ENCODE data around the gene IFFO2. TPM values are rescaled to one million over a fixed set of nuclear protein-coding genes. Genes with fewer than 3 reads are reported as not detected.

Gene IFFO2
- total RNA-seq, 1 donor from 2014 or later, result 3.7 TPM

- Histone ChIP-seq H3K4me1 (ENCODE audit: control insufficient read depth in 3 of 3, insufficient read depth in 3 of 3, low read length in 3 of 3) (peaks cover 53 to 60% (median 55%) of the 10 kb centered on the region in 3 donors), H3K27ac (ENCODE audit: low read depth, low read length) (no peak overlapping the region), H3K9me3 (ENCODE audit: control insufficient read depth in 3 of 3, low read length in 3 of 3) (no peaks in the 10 kb centered on the region), H3K36me3 (ENCODE audit: control insufficient read depth in 3 of 3, insufficient read depth in 3 of 3, low read length in 3 of 3) (no peaks in the 10 kb centered on the region), H3K27me3 (ENCODE audit: control insufficient read depth in 3 of 3, insufficient read depth in 3 of 3, low read length in 3 of 3) (peaks cover 0 to 3% (median 0%) of the 10 kb centered on the region in 3 donors), H3K4me3 (ENCODE audit: low read length in 3 of 3) (peak overlapping the region in 2 of 3 donors; percentile 76 to 80), H3K9ac (ENCODE audit: low read depth in 1 of 3, low read length in 3 of 3) (peak overlapping the region in 1 of 3 donors; percentile 9)
Observed at GRCh38 chr1:18953731-18954231, 2.7 kb downstream of the IFFO2 start.

- H3K36me3 ChIP-seq (ENCODE audit: control insufficient read depth in 3 of 3, insufficient read depth in 3 of 3, low read length in 3 of 3), result no peaks in the 10 kb centered on the region
- H3K9ac ChIP-seq (ENCODE audit: low read depth in 1 of 3, low read length in 3 of 3), result peak overlapping the region; percentile 33 to 75 (median 70)
- H3K4me1 ChIP-seq (ENCODE audit: control insufficient read depth in 3 of 3, insufficient read depth in 3 of 3, low read length in 3 of 3), result peaks cover 63 to 73% (median 66%) of the 10 kb centered on the region in 3 donors
- peaks cover 0 to 3% (median 0%) of the 10 kb centered on the region in 3 donors for H3K27me3 ChIP-seq (ENCODE audit: control insufficient read depth in 3 of 3, insufficient read depth in 3 of 3, low read length in 3 of 3)
- H3K9me3 ChIP-seq (ENCODE audit: control insufficient read depth in 3 of 3, low read length in 3 of 3), result no peaks in the 10 kb centered on the region
- peak overlapping the region; percentile 83 for H3K27ac ChIP-seq (ENCODE audit: low read depth, low read length)
- H3K4me3 ChIP-seq (ENCODE audit: low read length in 3 of 3), result no peak overlapping the region
Observed at GRCh38 chr1:18951818-18952391, 4.6 kb downstream of the IFFO2 start.

GRCh38 chr1:18951416-18951815 lies 5.1 kb downstream of the IFFO2 start:
- Histone ChIP-seq H3K27me3 (ENCODE audit: control insufficient read depth in 3 of 3, insufficient read depth in 3 of 3, low read length in 3 of 3) (peaks cover 0 to 3% (median 0%) of the 10 kb centered on the region in 3 donors), H3K4me1 (ENCODE audit: control insufficient read depth in 3 of 3, insufficient read depth in 3 of 3, low read length in 3 of 3) (peaks cover 63 to 72% (median 67%) of the 10 kb centered on the region in 3 donors), H3K9ac (ENCODE audit: low read depth in 1 of 3, low read length in 3 of 3) (peak overlapping the region; percentile 33 to 75 (median 70)), H3K4me3 (ENCODE audit: low read length in 3 of 3) (no peak overlapping the region), H3K27ac (ENCODE audit: low read depth, low read length) (peak overlapping the region; percentile 83), H3K9me3 (ENCODE audit: control insufficient read depth in 3 of 3, low read length in 3 of 3) (no peaks in the 10 kb centered on the region), H3K36me3 (ENCODE audit: control insufficient read depth in 3 of 3, insufficient read depth in 3 of 3, low read length in 3 of 3) (no peaks in the 10 kb centered on the region)

DNA sequence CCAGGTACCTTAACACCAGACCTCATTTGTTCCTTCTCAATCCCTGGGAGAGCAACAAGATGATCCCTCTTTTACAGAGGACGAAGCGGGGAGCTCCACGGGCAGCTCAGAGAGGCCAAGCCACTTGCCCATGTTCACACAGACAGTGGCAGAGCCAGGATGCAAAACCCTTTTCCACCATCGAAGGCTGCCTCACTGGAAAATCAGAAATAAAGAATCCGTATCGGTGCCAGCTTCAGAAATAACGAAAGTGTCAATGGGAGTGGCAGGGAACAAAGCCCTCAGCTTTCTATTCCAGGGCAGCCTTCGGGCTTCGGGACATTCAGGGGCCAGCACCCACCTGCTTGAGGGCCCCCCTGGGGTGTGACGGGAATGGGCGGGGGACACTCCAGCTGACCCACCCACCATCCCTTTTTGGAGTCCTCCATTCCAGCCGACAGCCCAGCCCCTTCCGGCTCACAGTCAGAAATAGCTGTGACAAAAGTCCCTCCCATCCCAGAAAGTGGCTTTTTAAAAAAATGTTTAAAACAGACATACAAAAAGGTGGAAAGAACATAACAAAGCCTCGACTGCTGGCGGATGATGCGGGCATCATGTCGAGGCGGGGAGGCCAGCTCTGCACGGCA lies 6.0 kb downstream of the IFFO2 start:
- Histone ChIP-seq H3K27me3 (ENCODE audit: control insufficient read depth in 3 of 3, insufficient read depth in 3 of 3, low read length in 3 of 3) (peaks cover 0 to 3% (median 0%) of the 10 kb centered on the region in 3 donors), H3K9ac (ENCODE audit: low read depth in 1 of 3, low read length in 3 of 3) (peak overlapping the region; percentile 63 to 75 (median 70)), H3K4me3 (ENCODE audit: low read length in 3 of 3) (peak overlapping the region; percentile 57 to 66 (median 62)), H3K36me3 (ENCODE audit: control insufficient read depth in 3 of 3, insufficient read depth in 3 of 3, low read length in 3 of 3) (no peaks in the 10 kb centered on the region), H3K27ac (ENCODE audit: low read depth, low read length) (peak overlapping the region; percentile 83), H3K4me1 (ENCODE audit: control insufficient read depth in 3 of 3, insufficient read depth in 3 of 3, low read length in 3 of 3) (peaks cover 69 to 77% (median 71%) of the 10 kb centered on the region in 3 donors), H3K9me3 (ENCODE audit: control insufficient read depth in 3 of 3, low read length in 3 of 3) (no peaks in the 10 kb centered on the region)

DNA sequence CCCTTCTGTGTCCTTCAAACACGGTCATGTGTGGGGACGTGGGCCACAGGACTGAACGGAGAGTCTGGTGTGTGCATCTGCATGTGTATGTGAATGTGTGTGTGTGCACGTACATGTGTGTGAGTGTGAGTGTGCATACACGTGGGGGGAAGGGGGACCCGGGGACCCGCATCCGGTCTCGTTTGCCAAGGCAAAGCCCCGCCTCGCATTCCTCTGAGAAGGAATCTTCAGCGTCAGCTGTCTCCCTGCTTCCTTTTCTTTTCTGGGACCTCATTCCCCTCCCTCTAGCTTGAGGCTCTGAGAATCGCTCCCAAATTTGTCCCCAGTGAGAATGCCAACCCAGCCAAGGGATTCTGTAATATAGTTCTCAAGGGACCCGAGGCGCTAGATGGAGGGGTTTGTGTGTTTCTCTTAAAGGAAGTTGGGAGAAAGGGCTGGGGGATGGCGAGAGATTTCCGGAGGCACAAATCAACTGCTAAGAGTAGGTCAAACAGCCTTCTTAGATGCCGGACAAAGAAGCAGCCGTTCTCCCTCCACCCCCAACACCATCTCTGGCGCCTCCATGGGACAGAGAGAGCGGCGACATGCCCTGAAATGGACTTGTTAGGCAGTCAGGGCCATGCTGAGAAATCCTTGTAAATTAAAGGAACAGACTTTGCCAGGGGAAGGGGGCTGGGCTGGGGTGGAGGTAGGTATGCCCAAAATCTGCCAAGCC lies 6.6 kb downstream of the IFFO2 start:
- H3K4me3 ChIP-seq (ENCODE audit: low read length in 3 of 3), result peak overlapping the region; percentile 62 to 66 (median 65)

DNA sequence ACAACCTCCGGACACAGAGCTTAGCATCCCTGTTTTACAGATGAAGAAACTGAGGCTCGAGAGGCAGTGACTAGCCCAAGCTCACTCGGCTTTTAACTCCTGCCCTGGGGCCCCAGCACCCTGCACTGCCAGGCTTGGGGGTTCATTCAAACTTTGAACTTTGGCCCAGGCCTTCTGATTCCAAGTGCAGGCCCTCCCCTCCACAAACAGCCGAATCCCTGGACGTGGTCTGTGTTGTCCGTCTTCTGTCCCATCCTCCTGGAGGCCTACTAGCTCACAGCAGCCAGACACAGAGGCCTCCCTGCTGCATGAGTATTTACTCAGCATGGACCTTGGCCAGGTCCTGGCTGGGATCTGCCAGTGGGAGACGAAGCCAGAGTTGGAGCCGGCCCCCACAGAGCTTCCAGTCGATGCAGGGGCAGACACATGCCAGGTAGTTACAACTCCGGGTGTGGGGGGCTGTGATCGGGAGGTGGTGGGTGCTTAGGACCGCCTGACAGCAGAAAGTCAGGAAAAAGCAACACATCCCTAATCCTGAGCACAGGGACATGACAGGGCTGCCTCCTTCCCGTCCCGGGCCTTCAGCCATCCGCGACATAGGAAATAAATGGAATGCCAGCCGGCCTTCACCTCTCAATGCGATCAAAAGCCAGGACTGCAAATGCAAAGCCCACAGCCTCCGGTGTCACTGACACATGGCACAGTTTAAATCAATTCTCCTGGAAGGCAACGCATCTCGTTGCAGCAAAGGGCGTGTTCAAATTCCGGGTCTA lies 7.4 kb downstream of the IFFO2 start:
- Histone ChIP-seq H3K27me3 (ENCODE audit: control insufficient read depth in 3 of 3, insufficient read depth in 3 of 3, low read length in 3 of 3) (no peaks in the 10 kb centered on the region), H3K4me3 (ENCODE audit: low read length in 3 of 3) (peak overlapping the region; percentile 62 to 66 (median 65)), H3K4me1 (ENCODE audit: control insufficient read depth in 3 of 3, insufficient read depth in 3 of 3, low read length in 3 of 3) (peaks cover 68 to 74% (median 69%) of the 10 kb centered on the region in 3 donors), H3K36me3 (ENCODE audit: control insufficient read depth in 3 of 3, insufficient read depth in 3 of 3, low read length in 3 of 3) (no peaks in the 10 kb centered on the region), H3K27ac (ENCODE audit: low read depth, low read length) (peak overlapping the region; percentile 83), H3K9ac (ENCODE audit: low read depth in 1 of 3, low read length in 3 of 3) (peak overlapping the region; percentile 37 to 75 (median 70)), H3K9me3 (ENCODE audit: control insufficient read depth in 3 of 3, low read length in 3 of 3) (no peaks in the 10 kb centered on the region)

More for the DNA sequence above, 6.6 kb downstream of the IFFO2 start:
- H3K9ac ChIP-seq (ENCODE audit: low read depth in 1 of 3, low read length in 3 of 3), result peak overlapping the region; percentile 63 to 75 (median 70)
- no peaks in the 10 kb centered on the region for H3K36me3 ChIP-seq (ENCODE audit: control insufficient read depth in 3 of 3, insufficient read depth in 3 of 3, low read length in 3 of 3)
- no peaks in the 10 kb centered on the region for H3K9me3 ChIP-seq (ENCODE audit: control insufficient read depth in 3 of 3, low read length in 3 of 3)
- H3K27me3 ChIP-seq (ENCODE audit: control insufficient read depth in 3 of 3, insufficient read depth in 3 of 3, low read length in 3 of 3), result no peaks in the 10 kb centered on the region
- H3K4me1 ChIP-seq (ENCODE audit: control insufficient read depth in 3 of 3, insufficient read depth in 3 of 3, low read length in 3 of 3), result peaks cover 70 to 77% (median 71%) of the 10 kb centered on the region in 3 donors
- peak overlapping the region; percentile 83 for H3K27ac ChIP-seq (ENCODE audit: low read depth, low read length)

- Histone ChIP-seq H3K9me3 (ENCODE audit: control insufficient read depth in 3 of 3, low read length in 3 of 3) (no peaks in the 10 kb centered on the region), H3K36me3 (ENCODE audit: control insufficient read depth in 3 of 3, insufficient read depth in 3 of 3, low read length in 3 of 3) (no peaks in the 10 kb centered on the region), H3K4me1 (ENCODE audit: control insufficient read depth in 3 of 3, insufficient read depth in 3 of 3, low read length in 3 of 3) (peaks cover 63 to 68% (median 68%) of the 10 kb centered on the region in 3 donors), H3K9ac (ENCODE audit: low read depth in 1 of 3, low read length in 3 of 3) (peak overlapping the region; percentile 37 to 75 (median 70)), H3K4me3 (ENCODE audit: low read length in 3 of 3) (peak overlapping the region in 1 of 3 donors; percentile 22), H3K27ac (ENCODE audit: low read depth, low read length) (peak overlapping the region; percentile 83), H3K27me3 (ENCODE audit: control insufficient read depth in 3 of 3, insufficient read depth in 3 of 3, low read length in 3 of 3) (no peaks in the 10 kb centered on the region)
Observed at GRCh38 chr1:18948048-18948912, 8.2 kb downstream of the IFFO2 start.

DNA sequence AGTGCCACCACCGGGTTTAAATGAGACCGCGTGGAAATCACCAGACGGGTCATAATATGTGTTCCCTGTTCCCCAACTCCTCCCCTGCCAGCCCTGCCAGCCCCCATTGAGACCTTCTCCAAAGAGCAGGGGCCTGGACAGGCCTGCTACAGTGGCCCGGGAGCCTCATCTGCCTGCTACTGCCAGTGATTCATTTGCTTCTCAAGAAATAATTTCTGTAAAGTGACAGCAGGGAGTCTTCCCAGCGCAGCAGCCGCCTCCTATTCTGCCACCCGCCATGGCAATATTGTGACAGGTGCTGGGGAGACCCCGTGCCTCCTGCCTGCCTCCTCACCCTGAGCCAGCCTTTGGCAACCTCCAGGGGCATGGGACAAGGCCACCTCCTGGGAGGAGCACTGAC lies 8.9 kb downstream of the IFFO2 start:
- H3K4me3 ChIP-seq (ENCODE audit: low read length in 3 of 3), result no peak overlapping the region
- peaks cover 64 to 68% (median 68%) of the 10 kb centered on the region in 3 donors for H3K4me1 ChIP-seq (ENCODE audit: control insufficient read depth in 3 of 3, insufficient read depth in 3 of 3, low read length in 3 of 3)
- H3K9me3 ChIP-seq (ENCODE audit: control insufficient read depth in 3 of 3, low read length in 3 of 3), result no peaks in the 10 kb centered on the region
- H3K27ac ChIP-seq (ENCODE audit: low read depth, low read length), result no peak overlapping the region
- no peaks in the 10 kb centered on the region for H3K27me3 ChIP-seq (ENCODE audit: control insufficient read depth in 3 of 3, insufficient read depth in 3 of 3, low read length in 3 of 3)
- H3K9ac ChIP-seq (ENCODE audit: low read depth in 1 of 3, low read length in 3 of 3), result peak overlapping the region in 1 of 3 donors; percentile 28
- no peaks in the 10 kb centered on the region for H3K36me3 ChIP-seq (ENCODE audit: control insufficient read depth in 3 of 3, insufficient read depth in 3 of 3, low read length in 3 of 3)

Data from skeletal muscle tissue (tissue), 4 donors.